HepG2 (cell line): ENCODE data around the gene FTL. TPM values are rescaled to one million over a fixed set of nuclear protein-coding genes. Genes with fewer than 3 reads are reported as not detected.

Experiments used
- ATM ChIP-seq: fragments of 450-650 bp; IDR thresholded peaks from 2 replicates; pipeline ENCODE4 v1.7.1; 2017; ENCODE audit warnings: mild to moderate bottlenecking, borderline replicate concordance
- ETV5 ChIP-seq: IDR thresholded peaks from 2 replicates; pipeline ENCODE4 v1.6.1; 2018; ENCODE audit warnings: missing biosample characterization, missing genetic modification reagents, inconsistent platforms, borderline replicate concordance
- HOXA5 ChIP-seq: sonication (generic); formaldehyde crosslinking; IDR thresholded peaks from 2 replicates; pipeline ENCODE4 v1.4.0; 2020; ENCODE audit warnings: missing genetic modification reagents
- MEIS1 ChIP-seq: sonication (generic); formaldehyde crosslinking; IDR thresholded peaks from 2 replicates; pipeline ENCODE4 v1.9.0; 2021; ENCODE audit warnings: mild to moderate bottlenecking, missing genetic modification reagents, moderate library complexity, borderline replicate concordance
- PITX1 ChIP-seq: sonication (generic); formaldehyde crosslinking; IDR thresholded peaks from 2 replicates; pipeline ENCODE4 v1.5.1; 2020; ENCODE audit warnings: mild to moderate bottlenecking, missing genetic modification reagents
- PPARG ChIP-seq: conservative IDR thresholded peaks from 2 replicates; pipeline ENCODE4 v1.6.1; 2016; ENCODE audit warnings: missing biosample characterization, missing genetic modification reagents
- RFXANK ChIP-seq: IDR thresholded peaks from 2 replicates; pipeline ENCODE4 v1.6.1; 2016
- SKI ChIP-seq: fragments of 450-650 bp; IDR thresholded peaks from one replicate; pipeline ENCODE4 v1.6.1; 2018; ENCODE audit warnings: mild to moderate bottlenecking; ENCODE audit not compliant: partially characterized antibody
- TMF1 ChIP-seq: sonication (generic); formaldehyde crosslinking; IDR thresholded peaks from 2 replicates; pipeline ENCODE4 v1.8.1; 2022; ENCODE audit warnings: low read depth, missing genetic modification reagents
- ZNF160 ChIP-seq: sonication (generic); formaldehyde crosslinking; IDR thresholded peaks from 2 replicates; pipeline ENCODE4 v1.8.0; 2022; ENCODE audit warnings: mild to moderate bottlenecking, inconsistent platforms, missing genetic modification reagents
- ZNF207 ChIP-seq: fragments of 450-650 bp; IDR thresholded peaks from 2 replicates; pipeline ENCODE4 v1.6.1; 2016; ENCODE audit warnings: antibody characterized with exemption, borderline replicate concordance
- ZNF451 ChIP-seq: sonication (generic); formaldehyde crosslinking; IDR thresholded peaks from 2 replicates; pipeline ENCODE4 v1.5.0; 2020; ENCODE audit warnings: mild to moderate bottlenecking, missing genetic modification reagents
- ZNF564 ChIP-seq: sonication (generic); formaldehyde crosslinking; IDR thresholded peaks from 2 replicates; pipeline ENCODE4 v1.8.1; 2023; ENCODE audit warnings: mild to moderate bottlenecking, missing genetic modification reagents
- ZNF839 ChIP-seq: sonication (generic); formaldehyde crosslinking; IDR thresholded peaks from 2 replicates; pipeline ENCODE4 v1.4.0; 2020; ENCODE audit warnings: missing genetic modification reagents, mild to moderate bottlenecking, borderline replicate concordance
- ZSCAN29 ChIP-seq: sonication (generic); formaldehyde crosslinking; conservative IDR thresholded peaks from 2 replicates; pipeline ENCODE4 v1.4.0; 2020; ENCODE audit warnings: mild to moderate bottlenecking, missing genetic modification reagents
- polyA plus RNA-seq, 8 experiments: library from polyadenylated mRNA; depleted of rRNA in 3 of 8; stranded (reverse) in 7 of 8; unstranded in 1 of 8; fragments of >200 nt; fragmentation: Illumina TruSeq in 4 of 8; extraction: Trizol in 4 of 8; gene quantifications; 2 replicates each; pipeline versions ENCODE4 v1.2.1 to v1.2.3, GENCODE V29; 2011 to 2016; ENCODE audit warnings: low read depth in 4 of 8, missing spikeins in 1 of 8, mixed read lengths in 1 of 8; ENCODE audit not compliant: insufficient read depth in 1 of 8
- total RNA-seq, 5 experiments: library from RNA; depleted of rRNA; stranded (reverse); fragments of >200 nt; fragmentation: Illumina TruSeq; extraction: Trizol; gene quantifications; 2 replicates each; pipeline ENCODE4 v1.2.3, GENCODE V29; 2016; ENCODE audit warnings: low read depth in 1 of 5
- TF ChIP-seq, protein P1 (sequence below): sonication (generic); formaldehyde crosslinking; IDR thresholded peaks from 2 replicates; pipeline ENCODE4 v1.8.0; 2022; ENCODE audit warnings: missing genetic modification reagents, mild to moderate bottlenecking, moderate library complexity, borderline replicate concordance
- TF ChIP-seq, protein P2 (sequence below): IDR thresholded peaks from 2 replicates; pipeline ENCODE4 v1.6.1; 2012; ENCODE audit warnings: low read depth, low read length, improper control_type of control experiment
- TF ChIP-seq, protein P3 (sequence below): sonication (generic); formaldehyde crosslinking; IDR thresholded peaks from 2 replicates; pipeline ENCODE4 v1.9.0; 2021; ENCODE audit warnings: missing genetic modification reagents, mild to moderate bottlenecking, borderline replicate concordance
- TF ChIP-seq, protein P4 (sequence below): sonication (generic); formaldehyde crosslinking; IDR thresholded peaks from 2 replicates; pipeline ENCODE4 v1.8.1; 2022; ENCODE audit warnings: mild to moderate bottlenecking, missing genetic modification reagents
- TF ChIP-seq, protein P5 (sequence below): sonication (generic); formaldehyde crosslinking; IDR thresholded peaks from 2 replicates; pipeline ENCODE4 v1.5.0; 2020; ENCODE audit warnings: mild to moderate bottlenecking, missing genetic modification reagents, borderline replicate concordance

FTL gene
- total and polyA plus RNA-seq, 2 of the 13 experiments (the other 11 are each of a cell fraction or from before 2014, with no cell fraction given), result 2,721 to 8,800 TPM

DNA sequence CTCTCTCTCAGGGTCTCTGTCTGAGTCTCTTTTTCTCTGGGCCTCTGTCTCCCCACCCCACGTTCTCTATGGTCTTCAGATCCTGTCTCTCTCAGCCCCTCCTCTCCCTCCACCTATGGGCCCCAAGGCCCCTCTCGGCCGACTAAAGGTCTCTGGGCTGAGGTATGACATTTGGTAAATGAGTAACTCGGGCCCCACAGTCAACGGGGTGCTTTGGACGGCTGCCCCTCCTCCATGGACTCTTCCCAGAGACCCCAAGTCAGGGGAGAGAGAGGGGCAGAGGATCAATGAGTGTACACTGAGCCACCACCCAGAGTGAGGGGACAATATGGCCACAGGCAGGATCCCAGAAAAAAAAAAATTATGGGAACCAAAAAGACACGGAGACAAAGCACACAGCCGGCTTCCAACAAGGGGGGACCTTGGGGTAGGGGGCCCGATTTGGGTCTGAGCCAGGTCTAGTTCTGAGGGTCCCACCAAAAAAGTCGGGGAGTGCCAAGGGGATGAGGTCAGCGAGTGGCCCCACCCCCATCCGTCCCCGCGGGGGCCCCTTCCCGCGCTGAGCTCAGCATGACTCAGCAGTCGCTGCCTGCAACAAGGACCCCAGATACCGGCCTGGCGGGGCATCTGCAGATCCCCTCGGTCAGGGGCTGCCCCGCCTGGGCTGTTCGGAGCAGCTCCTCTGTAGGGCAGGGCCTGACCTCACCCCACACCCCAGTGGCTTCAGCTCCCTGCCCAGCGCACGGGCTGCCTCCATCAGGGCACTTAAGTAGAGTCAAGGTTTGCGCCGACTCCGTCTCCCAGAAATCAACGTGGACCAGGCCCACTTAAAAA lies 1.5 kb upstream of the FTL start (continued):
- TF ChIP-seq ZNF207 (no peak), ZNF564 (CRISPR knock-in tag) (peak; percentile 77; the same call in 1 of the 2 replicates), ZNF160 (CRISPR knock-in tag) (peak; percentile 46; the same call in 1 of the 2 replicates), ZNF451 (0 out of 2 replicates have a peak, but pooled peaks have one; percentile 18), SKI (peak; percentile 55), RFXANK (no peak), TMF1 (CRISPR knock-in tag) (0 out of 2 replicates have a peak, but pooled peaks have one; percentile 78), ZSCAN29 (CRISPR knock-in tag) (peak; percentile 27; the same call in 1 of the 2 replicates), PITX1 (CRISPR knock-in tag) (peak; percentile 67), PPARG (peak; percentile 24; the same call in 1 of the 2 replicates), ZNF839 (CRISPR knock-in tag) (peak; percentile 84; the same call in 1 of the 2 replicates), ATM (no peak), MEIS1 (no peak), HOXA5 (CRISPR knock-in tag) (no peak; the same call in 1 of the 2 replicates), ETV5 (CRISPR knock-in tag) (peak; percentile 63)
- TF ChIP-seq, protein P1, sequence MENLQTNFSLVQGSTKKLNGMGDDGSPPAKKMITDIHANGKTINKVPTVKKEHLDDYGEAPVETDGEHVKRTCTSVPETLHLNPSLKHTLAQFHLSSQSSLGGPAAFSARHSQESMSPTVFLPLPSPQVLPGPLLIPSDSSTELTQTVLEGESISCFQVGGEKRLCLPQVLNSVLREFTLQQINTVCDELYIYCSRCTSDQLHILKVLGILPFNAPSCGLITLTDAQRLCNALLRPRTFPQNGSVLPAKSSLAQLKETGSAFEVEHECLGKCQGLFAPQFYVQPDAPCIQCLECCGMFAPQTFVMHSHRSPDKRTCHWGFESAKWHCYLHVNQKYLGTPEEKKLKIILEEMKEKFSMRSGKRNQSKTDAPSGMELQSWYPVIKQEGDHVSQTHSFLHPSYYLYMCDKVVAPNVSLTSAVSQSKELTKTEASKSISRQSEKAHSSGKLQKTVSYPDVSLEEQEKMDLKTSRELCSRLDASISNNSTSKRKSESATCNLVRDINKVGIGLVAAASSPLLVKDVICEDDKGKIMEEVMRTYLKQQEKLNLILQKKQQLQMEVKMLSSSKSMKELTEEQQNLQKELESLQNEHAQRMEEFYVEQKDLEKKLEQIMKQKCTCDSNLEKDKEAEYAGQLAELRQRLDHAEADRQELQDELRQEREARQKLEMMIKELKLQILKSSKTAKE (CRISPR knock-in tag), result no peak; the same call in 1 of the 2 replicates
- TF ChIP-seq, protein P2, sequence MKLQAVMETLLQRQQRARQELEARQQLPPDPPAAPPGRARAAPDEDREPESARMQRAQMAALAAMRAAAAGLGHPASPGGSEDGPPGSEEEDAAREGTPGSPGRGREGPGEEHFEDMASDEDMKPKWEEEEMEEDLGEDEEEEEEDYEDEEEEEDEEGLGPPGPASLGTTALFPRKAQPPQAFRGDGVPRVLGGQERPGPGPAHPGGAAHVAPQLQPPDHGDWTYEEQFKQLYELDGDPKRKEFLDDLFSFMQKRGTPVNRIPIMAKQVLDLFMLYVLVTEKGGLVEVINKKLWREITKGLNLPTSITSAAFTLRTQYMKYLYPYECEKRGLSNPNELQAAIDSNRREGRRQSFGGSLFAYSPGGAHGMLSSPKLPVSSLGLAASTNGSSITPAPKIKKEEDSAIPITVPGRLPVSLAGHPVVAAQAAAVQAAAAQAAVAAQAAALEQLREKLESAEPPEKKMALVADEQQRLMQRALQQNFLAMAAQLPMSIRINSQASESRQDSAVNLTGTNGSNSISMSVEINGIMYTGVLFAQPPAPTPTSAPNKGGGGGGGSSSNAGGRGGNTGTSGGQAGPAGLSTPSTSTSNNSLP, result peak; percentile 38; the same call in 1 of the 2 replicates
- TF ChIP-seq, protein P3, sequence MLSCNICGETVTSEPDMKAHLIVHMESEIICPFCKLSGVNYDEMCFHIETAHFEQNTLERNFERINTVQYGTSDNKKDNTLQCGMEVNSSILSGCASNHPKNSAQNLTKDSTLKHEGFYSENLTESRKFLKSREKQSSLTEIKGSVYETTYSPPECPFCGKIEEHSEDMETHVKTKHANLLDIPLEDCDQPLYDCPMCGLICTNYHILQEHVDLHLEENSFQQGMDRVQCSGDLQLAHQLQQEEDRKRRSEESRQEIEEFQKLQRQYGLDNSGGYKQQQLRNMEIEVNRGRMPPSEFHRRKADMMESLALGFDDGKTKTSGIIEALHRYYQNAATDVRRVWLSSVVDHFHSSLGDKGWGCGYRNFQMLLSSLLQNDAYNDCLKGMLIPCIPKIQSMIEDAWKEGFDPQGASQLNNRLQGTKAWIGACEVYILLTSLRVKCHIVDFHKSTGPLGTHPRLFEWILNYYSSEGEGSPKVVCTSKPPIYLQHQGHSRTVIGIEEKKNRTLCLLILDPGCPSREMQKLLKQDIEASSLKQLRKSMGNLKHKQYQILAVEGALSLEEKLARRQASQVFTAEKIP (CRISPR knock-in tag), result no peak
- TF ChIP-seq, protein P4, sequence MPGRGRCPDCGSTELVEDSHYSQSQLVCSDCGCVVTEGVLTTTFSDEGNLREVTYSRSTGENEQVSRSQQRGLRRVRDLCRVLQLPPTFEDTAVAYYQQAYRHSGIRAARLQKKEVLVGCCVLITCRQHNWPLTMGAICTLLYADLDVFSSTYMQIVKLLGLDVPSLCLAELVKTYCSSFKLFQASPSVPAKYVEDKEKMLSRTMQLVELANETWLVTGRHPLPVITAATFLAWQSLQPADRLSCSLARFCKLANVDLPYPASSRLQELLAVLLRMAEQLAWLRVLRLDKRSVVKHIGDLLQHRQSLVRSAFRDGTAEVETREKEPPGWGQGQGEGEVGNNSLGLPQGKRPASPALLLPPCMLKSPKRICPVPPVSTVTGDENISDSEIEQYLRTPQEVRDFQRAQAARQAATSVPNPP (CRISPR knock-in tag), result peak; percentile 92
- TF ChIP-seq, protein P5, sequence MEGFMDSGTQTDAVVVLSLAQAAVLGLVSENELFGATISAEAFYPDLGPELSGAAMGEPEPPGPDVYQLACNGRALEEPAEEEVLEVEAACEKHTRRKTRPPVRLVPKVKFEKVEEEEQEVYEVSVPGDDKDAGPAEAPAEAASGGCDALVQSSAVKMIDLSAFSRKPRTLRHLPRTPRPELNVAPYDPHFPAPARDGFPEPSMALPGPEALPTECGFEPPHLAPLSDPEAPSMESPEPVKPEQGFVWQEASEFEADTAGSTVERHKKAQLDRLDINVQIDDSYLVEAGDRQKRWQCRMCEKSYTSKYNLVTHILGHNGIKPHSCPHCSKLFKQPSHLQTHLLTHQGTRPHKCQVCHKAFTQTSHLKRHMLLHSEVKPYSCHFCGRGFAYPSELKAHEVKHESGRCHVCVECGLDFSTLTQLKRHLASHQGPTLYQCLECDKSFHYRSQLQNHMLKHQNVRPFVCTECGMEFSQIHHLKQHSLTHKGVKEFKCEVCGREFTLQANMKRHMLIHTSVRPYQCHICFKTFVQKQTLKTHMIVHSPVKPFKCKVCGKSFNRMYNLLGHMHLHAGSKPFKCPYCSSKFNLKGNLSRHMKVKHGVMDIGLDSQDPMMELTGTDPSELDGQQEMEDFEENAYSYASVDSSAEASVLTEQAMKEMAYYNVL (CRISPR knock-in tag), result no peak; the same call in 1 of the 2 replicates
